GM19238 (cell line): ENCODE measurements around the gene HDLBP.
A peak's percentile ranks its signal among the peaks of the same experiment; 100 is the strongest.

ENCODE experiments used
- DNase-seq: peaks from one replicate; pipeline ENCODE4 v3.0.0; 2011; ENCODE audit warnings: low spot score; ENCODE audit not compliant: insufficient read length

The HDLBP gene

GRCh38 chr2:241230435-241230834, 85.0 kb downstream of the HDLBP start:
- DNase-seq, result no peak

- DNase-seq, result no peak
These were observed 85.7 kb downstream of the HDLBP start for GRCh38 chr2:241229563-241230401.

GRCh38 chr2:241228860-241229516, 86.5 kb downstream of the HDLBP start:
- DNase-seq, result no peak

GRCh38 chr2:241228081-241228859, 87.2 kb downstream of the HDLBP start:
- no peak for DNase-seq

GRCh38 chr2:241227594-241227993, 87.9 kb downstream of the HDLBP start:
- DNase-seq, result no peak

GRCh38 chr2:241226723-241227572, 88.5 kb downstream of the HDLBP start:
- no peak for DNase-seq

GRCh38 chr2:241225983-241226382, 89.5 kb downstream of the HDLBP start:
- no peak for DNase-seq

GRCh38 chr2:241225545-241225944, 89.9 kb downstream of the HDLBP start:
- DNase-seq, result no peak

GRCh38 chr2:241224851-241225438, 90.5 kb downstream of the HDLBP start:
- DNase-seq, result no peak

GRCh38 chr2:241224018-241224850, 91.2 kb downstream of the HDLBP start:
- DNase-seq, result no peak

GRCh38 chr2:241223211-241224017, 92.1 kb downstream of the HDLBP start:
- DNase-seq, result no peak

GRCh38 chr2:241219856-241220356, 95.6 kb downstream of the HDLBP start:
- DNase-seq, result no peak

GRCh38 chr2:241219030-241219382, 96.5 kb downstream of the HDLBP start:
- no peak for DNase-seq

- DNase-seq, result peak; percentile 53
These were observed 97.1 kb downstream of the HDLBP start for GRCh38 chr2:241218131-241219029.

GRCh38 chr2:241217320-241218031, 98.0 kb downstream of the HDLBP start:
- DNase-seq, result peak; percentile 86

- DNase-seq, result no peak
These were observed 99.2 kb downstream of the HDLBP start for GRCh38 chr2:241216211-241216761.

GRCh38 chr2:241215421-241215820, 100.1 kb downstream of the HDLBP start:
- DNase-seq, result no peak
